AG04449 (cell line): ENCODE data around the gene MYCBPAP.

Experiments used
- CTCF ChIA-PET: fragments of 350-600 bp; formaldehyde crosslinking; extraction: SDS; loops from one replicate; lab custom pipeline; 2021; ENCODE audit warnings: antibody characterized with exemption; lab: Yijun Ruan, JAX
- POLR2A ChIA-PET: fragments of 400-600, 350-600 bp; formaldehyde crosslinking; extraction: SDS; loops from one replicate; lab custom pipeline; 2020; ENCODE audit warnings: antibody characterized with exemption, inconsistent platforms; lab: Yijun Ruan, JAX
- DNase-seq: peaks from one replicate; pipeline ENCODE4 v3.0.0-alpha.2; 2010; ENCODE audit warnings: low read depth, low spot score
- H3K4me3 ChIP-seq: 2 replicates; pipeline ENCODE4 v1.5.1; 2011; ENCODE audit warnings: low read depth, mild to moderate bottlenecking, control low read depth, low read length
- CTCF ChIP-seq: IDR thresholded peaks from one replicate; pipeline ENCODE4 v1.5.1; 2011; ENCODE audit warnings: mild to moderate bottlenecking, moderate library complexity, low read length, control low read depth, inconsistent platforms; ENCODE audit not compliant: insufficient read depth; ENCODE audit errors: missing control alignments

MYCBPAP gene

DNA sequence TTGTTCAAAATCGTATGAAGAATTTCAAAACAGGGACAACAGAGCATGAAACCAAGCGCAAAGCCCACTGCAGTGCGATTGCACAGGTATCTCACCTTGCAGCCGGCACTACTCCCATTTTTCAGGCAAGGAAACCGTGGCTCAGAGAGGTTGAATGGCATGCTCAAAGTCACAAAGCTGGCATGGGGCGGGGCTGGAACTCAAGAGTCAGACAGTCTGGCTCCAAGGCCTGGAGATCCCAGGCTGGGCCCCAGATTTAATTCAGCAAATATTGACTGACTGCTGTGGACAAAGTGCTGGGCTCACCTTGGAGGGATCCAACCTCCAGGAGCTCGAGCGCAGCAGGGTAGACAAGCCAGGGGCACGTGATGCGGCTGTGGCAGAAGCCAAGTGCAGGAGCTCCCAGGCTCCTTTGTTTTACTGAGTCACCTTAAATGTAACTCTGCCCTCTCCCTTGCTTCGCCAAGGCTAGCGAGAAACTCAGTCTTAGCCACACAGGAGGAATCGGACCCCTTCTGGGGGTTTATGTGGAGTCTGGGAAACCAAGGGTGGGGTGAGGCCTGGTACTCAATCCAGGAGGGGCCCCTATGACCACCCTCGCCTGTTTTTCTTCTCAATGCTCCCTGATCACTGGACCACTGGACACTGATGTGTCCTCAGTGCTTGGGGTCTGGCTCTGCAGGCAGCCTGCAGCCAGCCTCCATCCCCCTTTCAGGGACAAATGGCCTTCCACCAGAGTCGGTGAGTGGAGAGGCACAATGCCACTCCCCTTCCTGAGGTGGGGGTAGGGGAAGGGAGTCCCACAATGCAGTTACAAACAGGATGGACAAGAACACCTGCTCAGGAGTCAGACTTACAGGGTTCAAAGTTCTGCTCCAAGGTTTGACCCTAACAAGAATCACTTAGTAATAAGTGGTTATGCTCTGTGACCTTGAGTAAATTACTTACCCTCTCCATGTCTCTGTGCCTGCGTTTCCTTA, 34.8 kb downstream of the MYCBPAP start:
- CTCF ChIA-PET = interaction anchor here (0.7 to 5.6 kb wide), 17 partner anchors 8 to 413 kb away, joined by 3 to 40 read pairs (median 5); partner anchors contain the start of genes EPN3 and RSAD1
- POLR2A ChIA-PET = interaction anchor here (1.0 to 2.6 kb wide), 2 partner anchors 8 to 96 kb away, joined by 3 to 6 read pairs; no protein-coding TSS in a partner anchor
- no peak for DNase-seq
- no peak overlapping the region for H3K4me3 ChIP-seq
- TF ChIP-seq CTCF = no peak

DNA sequence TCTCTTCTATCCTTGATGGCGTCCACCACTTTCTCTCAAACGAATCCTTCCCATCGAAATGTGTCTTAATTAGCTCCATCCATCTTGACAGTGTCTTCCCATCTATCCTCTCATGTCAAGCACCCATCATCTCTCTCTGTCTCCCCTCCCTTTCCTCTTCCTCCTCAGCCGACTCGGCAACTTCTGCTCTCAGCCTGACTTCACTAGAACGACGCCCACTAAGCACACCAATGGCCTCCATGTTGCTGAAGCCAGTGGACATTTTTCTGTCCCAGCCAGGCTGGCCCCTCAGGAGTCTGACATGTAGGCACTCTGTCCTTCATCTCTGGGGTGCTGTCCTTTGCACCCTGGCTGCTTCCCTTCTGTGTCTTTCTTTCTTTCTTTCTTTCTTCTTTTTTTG, 36.3 kb downstream of the MYCBPAP start:
- ChIA-PET CTCF (interaction anchor here (0.6 to 5.6 kb wide), 15 partner anchors 13 to 308 kb away, joined by 3 to 40 read pairs (median 4); partner anchors contain the start of gene RSAD1), POLR2A (no interaction called here)
- no peak for TF ChIP-seq CTCF
- DNase-seq = no peak
- H3K4me3 ChIP-seq = no peak overlapping the region

DNA sequence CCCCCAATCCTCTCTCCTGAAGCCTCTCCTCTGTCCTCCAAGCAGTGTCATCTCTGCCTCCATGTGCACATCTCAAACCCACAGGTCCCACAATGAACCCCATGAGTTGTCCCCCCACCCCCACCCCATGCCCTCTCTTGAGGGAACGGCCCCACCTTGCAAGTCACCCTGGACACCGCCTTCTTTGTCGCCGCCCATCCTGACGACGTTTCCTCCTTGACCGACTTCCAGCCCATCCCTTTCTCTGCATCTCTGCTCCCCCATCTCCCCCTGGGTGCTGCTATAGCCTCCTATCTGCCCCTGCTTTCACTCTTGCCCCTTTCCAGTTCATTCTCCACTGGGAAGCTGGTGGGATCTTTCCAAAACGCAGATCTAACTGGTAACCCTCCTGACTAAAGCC, 37.1 kb downstream of the MYCBPAP start:
- DNase-seq = no peak
- ChIA-PET POLR2A (no interaction called here), CTCF (interaction anchor here (0.7 to 5.6 kb wide), 9 partner anchors 11 to 307 kb away, joined by 3 to 40 read pairs (median 3); no protein-coding TSS in a partner anchor)
- H3K4me3 ChIP-seq = no peak overlapping the region
- TF ChIP-seq CTCF = no peak

- no peak for TF ChIP-seq CTCF
- DNase-seq = no peak
- CTCF ChIA-PET = interaction anchor here (0.6 to 8.7 kb wide), 22 partner anchors 14 to 306 kb away, joined by 3 to 265 read pairs (median 3); partner anchors contain the start of genes CACNA1G and WFIKKN2
- H3K4me3 ChIP-seq = peak overlapping the region; percentile 72
- POLR2A ChIA-PET = interaction anchor here (0.5 kb wide), 1 partner anchor 440 kb away, joined by 3 read pairs; no protein-coding TSS in a partner anchor
Observed at GRCh38 chr17:50546701-50547034, 38.4 kb downstream of the MYCBPAP start.

DNA sequence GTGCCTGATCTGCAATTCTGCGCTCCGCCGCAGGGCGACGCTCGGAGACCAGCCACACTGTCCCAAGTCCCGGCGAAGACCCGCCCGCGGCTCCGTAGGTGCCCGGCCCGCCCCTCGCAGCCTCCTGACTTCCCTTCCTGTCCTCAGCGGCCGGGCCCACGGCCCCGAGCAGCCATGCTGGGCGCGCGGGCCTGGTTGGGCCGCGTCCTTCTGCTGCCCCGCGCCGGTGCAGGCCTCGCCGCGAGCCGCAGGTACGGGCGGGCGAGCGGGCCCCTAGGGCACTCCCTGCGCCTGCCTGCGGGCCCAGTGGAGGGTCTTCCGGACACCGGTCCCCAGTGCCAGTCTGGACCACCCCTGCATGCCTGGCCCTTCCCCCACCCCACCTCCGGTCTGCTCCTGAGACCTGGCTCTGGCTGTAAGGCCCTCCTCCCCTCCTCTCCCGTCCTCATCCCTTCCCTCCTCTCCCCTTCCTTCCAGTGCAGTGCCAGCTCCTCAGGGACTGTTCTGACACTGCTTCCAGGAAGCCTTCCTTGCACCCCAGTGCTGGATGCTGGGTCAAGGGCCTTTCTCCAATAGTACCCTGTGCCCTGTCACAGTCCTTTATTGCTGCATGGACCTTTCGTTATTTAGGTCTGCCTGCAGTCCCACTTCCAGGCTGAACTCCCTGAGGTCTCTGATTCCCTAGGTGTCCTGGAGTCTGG, 38.9 kb downstream of the MYCBPAP start, which contains the start of gene SPATA20:
TSS of gene SPATA20 (plus strand) at position 140 of the 701 bp plus-strand sequence. CDS start at position 175, 35 bp downstream.
- TF ChIP-seq CTCF = peak; percentile 94
- ChIA-PET CTCF (interaction anchor here (0.7 to 8.7 kb wide), 21 partner anchors 14 to 305 kb away, joined by 3 to 265 read pairs (median 3); partner anchors contain the start of genes CACNA1G and WFIKKN2), POLR2A (interaction anchor here (0.5 kb wide), 1 partner anchor 440 kb away, joined by 3 read pairs; no protein-coding TSS in a partner anchor)
- DNase-seq = peak; percentile 33
- peak within 1 kb of the TSS; percentile 72 for H3K4me3 ChIP-seq
